ENCODE data around the gene CAMTA1.
A peak's percentile ranks its signal among the peaks of the same experiment; 100 is the strongest.
"Not testable (repeated sequence)": the region's sequence is repeated elsewhere in the genome, so short reads cannot be mapped to it uniquely, and the experiment has no call there.

The CAMTA1 gene

GRCh38 chr1:7671676-7672075, 886.4 kb downstream of the CAMTA1 start:
- DNase-seq (ENCODE audit: low read depth in 3 of 3), result no peak

- no peak for DNase-seq (ENCODE audit: low read depth in 3 of 3)
Measured at GRCh38 chr1:7672864-7673263, 887.6 kb downstream of the CAMTA1 start.

GRCh38 chr1:7674972-7675371, 889.7 kb downstream of the CAMTA1 start:
- no peak for DNase-seq (ENCODE audit: low read depth in 3 of 3)

DNA sequence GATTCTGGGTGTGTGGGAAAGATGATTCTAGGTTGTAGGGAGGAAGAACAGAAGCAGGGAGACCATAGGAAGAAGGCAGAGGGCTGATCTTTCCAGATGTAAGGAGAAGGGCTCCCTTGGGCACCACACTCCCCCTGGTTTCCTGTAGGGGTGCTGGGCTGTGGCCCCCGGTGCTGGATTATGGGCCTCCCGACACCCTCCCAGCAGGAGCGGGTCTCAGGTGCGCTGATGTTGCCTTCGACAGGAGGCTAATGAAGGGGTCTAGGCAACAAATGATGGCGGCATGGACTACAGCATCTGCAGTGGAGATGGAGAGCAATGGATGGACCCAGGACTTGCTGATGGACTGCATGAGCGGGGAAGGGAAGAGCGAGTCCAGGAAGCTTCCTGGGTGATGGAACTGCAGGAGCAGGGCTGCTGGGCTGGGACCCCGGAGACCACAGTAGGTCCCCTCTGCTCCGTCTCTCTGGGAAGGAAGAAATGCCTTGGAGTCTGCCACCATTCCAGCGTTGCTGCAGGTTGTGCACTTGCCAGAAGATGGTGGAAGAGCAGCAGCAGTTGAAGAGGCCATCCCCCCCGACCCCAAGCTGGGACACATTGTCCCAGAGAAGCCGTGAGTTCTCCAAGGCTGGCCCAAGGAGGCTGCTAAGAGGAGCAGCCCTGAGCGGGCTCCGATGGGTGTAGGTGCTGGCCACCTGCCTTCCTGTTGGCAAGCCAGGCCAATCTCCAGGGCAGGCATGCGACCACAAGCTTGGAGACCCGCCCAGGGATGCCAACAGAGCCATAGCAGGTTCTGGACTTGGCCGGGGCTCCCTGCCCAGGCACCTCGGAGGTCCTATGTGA, 890.4 kb downstream of the CAMTA1 start:
- no peak for DNase-seq (ENCODE audit: low read depth in 3 of 3)

- no peak for DNase-seq (ENCODE audit: low read depth in 3 of 3)
Measured at GRCh38 chr1:7676274-7676945, 891.2 kb downstream of the CAMTA1 start.

GRCh38 chr1:7677111-7677510, 891.9 kb downstream of the CAMTA1 start:
- no peak for DNase-seq (ENCODE audit: low read depth in 3 of 3)

DNA sequence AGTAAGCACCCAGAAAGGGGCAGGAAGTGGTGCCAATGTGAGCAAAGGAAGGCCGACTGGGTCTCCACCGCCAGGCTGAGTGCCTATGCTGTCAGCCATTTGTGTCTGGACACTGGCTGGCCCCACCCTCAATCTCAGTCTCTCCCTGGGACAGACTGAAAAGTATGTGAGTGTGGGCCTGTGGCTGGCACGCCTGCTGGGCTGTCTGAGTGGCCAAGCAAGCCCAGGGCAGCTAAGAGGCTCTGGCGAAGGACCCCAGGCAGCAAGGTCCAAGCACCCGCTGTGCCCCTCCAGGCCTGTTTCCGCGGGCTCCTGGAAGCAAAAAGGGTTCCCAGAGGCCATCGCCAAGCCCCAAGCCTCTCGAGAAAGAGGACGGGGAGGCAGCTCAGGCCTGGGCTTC, 892.6 kb downstream of the CAMTA1 start:
- DNase-seq (ENCODE audit: low read depth in 3 of 3), result no peak

DNA sequence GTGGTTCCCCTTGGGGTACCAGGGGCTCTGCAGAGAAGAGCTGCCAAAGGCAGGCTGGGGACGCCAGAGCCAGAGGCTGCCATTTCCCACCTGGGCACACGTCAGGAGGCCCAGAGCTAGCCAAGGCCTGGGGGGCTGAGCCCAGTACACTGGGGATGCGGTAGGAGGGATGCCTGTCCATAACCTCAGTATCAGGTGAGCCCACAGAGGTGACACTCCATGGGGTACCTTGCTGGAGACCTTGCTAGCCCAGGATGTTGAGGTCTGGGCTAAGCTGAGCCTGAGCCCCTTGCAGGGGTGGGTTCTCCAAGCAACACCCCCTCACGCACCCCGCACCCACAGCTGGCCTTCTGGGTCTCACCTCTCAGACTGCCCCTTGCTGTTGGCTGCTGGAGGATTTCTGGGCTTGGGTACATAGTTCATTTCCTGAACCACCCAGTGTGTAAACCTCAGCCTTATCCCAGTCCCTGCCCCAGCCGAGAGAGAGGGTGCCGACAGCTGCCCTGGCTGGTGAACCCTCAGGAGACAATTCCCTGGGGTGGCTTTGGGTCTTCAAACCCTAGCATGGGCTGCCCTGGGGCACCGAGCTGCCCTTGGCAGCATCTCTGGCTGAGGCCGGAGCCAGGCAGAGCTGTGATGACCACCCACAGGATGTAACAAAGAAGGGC, 893.4 kb downstream of the CAMTA1 start:
- DNase-seq (ENCODE audit: low read depth in 3 of 3), result no peak

- no peak for DNase-seq (ENCODE audit: low read depth in 3 of 3)
Measured at GRCh38 chr1:7679159-7679872, 894.1 kb downstream of the CAMTA1 start.

GRCh38 chr1:7679873-7680206, 894.6 kb downstream of the CAMTA1 start:
- DNase-seq (ENCODE audit: low read depth in 3 of 3), result no peak

DNA sequence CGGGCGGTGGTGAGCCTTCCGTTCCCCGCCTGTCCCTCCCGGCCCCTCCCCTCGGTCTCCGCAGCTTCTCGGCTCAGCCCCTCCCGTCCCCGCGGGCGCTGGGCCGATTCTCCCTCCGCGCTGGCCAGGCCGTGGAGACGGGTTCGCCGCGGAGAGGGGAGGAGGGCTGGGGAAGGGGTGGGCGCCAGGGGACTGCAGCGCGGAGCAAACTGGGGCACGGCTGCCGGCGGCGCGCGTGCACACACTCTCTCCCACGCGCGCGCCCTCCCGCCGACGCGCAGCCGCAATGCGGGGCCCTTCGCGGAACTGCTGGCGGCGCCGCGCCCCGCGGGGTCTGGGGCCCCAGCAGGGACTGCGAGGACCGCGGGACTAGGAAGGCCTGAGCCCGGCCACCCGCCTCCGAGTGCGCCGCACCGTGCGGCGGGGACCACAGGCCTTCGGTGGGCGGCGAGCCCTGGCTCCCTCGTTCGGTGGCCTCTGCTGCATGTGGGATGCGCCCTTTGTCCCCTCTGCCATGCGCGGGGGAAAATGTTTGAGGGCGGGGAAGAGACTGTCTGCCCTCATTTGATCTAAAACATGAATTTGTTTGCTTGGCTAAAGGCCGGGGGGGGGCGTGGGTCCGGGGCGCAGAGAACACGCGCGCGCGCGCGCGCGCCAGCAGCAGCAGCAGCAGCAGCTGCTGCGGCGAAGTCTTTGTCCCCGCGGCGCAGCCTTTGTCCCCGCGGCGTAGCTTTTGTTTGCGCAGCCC, 895.1 kb downstream of the CAMTA1 start:
- peak in 2 of 3 experiments; percentile 21 to 33 for DNase-seq (ENCODE audit: low read depth in 3 of 3)

DNA sequence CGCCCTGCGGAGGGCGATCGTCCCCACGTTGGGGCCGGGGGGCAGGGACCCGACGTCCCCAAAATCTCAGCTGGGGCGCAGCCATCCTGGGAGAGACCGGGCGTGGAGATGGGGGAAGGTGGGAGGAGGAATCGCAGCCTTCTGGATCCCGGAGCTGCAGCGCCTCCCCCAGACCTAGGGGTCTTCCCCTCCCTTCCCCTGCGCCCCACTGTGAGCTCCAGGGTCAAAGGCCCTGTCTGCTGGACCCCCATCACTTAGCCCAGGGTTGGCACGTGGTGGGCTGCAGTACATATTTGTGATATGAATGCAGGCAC, 895.7 kb downstream of the CAMTA1 start:
- DNase-seq (ENCODE audit: low read depth in 3 of 3), result no peak

- DNase-seq (ENCODE audit: low read depth in 3 of 3), result no peak
Measured at GRCh38 chr1:7681401-7681800, 896.1 kb downstream of the CAMTA1 start.

- no peak for DNase-seq (ENCODE audit: low read depth in 3 of 3)
Measured at GRCh38 chr1:7683521-7683920, 898.3 kb downstream of the CAMTA1 start.

DNA sequence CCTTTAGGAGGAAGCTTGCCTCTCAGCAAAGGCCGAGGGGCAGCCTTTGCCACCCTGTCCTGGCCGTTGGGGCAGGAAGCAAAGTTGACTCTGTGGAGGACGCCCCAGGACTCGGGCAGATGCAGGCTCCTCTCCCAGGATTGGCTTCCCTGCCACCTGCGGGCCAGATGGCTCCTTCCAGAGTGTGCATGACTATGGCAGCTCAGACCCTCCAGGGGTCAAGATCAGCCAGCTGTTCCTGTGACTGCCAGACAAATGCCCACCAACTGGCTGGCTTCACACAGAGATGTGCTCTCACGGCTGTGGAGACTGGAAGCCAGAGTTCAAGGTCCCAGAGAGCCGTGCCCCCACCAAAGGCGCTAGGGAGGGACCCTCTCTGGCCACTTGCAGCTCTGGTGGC, 898.9 kb downstream of the CAMTA1 start:
- no peak for DNase-seq (ENCODE audit: low read depth in 3 of 3)

- DNase-seq (ENCODE audit: low read depth in 3 of 3), result no peak
Measured at GRCh38 chr1:7684861-7685635, 899.8 kb downstream of the CAMTA1 start.

- DNase-seq (ENCODE audit: low read depth in 3 of 3), result no peak
Measured at GRCh38 chr1:7686301-7686850, 901.1 kb downstream of the CAMTA1 start.

DNA sequence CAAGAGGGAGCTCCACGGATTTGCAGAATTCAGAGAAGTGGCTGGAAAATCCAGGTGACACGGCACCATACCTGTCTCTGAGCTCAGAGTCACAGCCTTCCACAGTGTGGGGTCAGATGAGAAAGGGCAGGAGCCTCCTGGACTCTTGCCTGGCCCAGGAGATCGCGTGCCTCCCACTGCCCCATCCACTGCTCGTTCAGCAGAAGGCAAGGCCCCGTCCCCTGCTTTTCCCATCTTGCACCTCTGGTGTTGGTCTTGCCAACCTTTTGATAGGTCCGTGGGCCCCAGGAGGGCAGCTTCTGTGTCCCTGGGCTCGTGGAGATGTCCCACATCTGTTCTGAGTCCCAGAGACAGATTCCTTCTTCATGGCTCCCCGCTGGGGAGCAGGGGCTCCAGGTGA, 902.2 kb downstream of the CAMTA1 start:
- no peak for DNase-seq (ENCODE audit: low read depth in 3 of 3)

- DNase-seq (ENCODE audit: low read depth in 3 of 3), result no peak
Measured at GRCh38 chr1:7688659-7689058, 903.4 kb downstream of the CAMTA1 start.

- not testable (repeated sequence) for DNase-seq (ENCODE audit: low read depth in 3 of 3)
Measured at GRCh38 chr1:7689307-7689706, 904.1 kb downstream of the CAMTA1 start.

GRCh38 chr1:7690076-7690475, 904.8 kb downstream of the CAMTA1 start:
- no peak for DNase-seq (ENCODE audit: low read depth in 3 of 3)

Data from stimulated activated CD4-positive, alpha-beta T cell treated with anti-CD3 and anti-CD28 coated beads, TNF-alpha, amount 100 ng/mL, for 24 hours (primary cell).